SK-N-SH treated with all-trans-retinoic acid at 6 μM for 48 hours (cell line): ENCODE data around the gene ASTN2.

Source experiments
- CREB5 ChIP-seq: fragments of 250-450 bp; sonication (Bioruptor Pico); IDR thresholded peaks from 2 replicates; pipeline ENCODE4 v1.5.1; 2020; ENCODE audit warnings: low read depth, mild to moderate bottlenecking, moderate library complexity
- TOX ChIP-seq: fragments of 250-450 bp; sonication (Bioruptor Pico); IDR thresholded peaks from 2 replicates; pipeline ENCODE4 v1.8.0; 2021; ENCODE audit warnings: mild to moderate bottlenecking, moderate library complexity, borderline replicate concordance
- ZFP3 ChIP-seq: fragments of 250-450 bp; sonication (Bioruptor Pico); IDR thresholded peaks from 2 replicates; pipeline ENCODE4 v1.5.0; 2020; ENCODE audit warnings: mild to moderate bottlenecking, moderate library complexity
- ZFP30 ChIP-seq: fragments of 450-650 bp; formaldehyde crosslinking; IDR thresholded peaks from 2 replicates; pipeline ENCODE4 v1.5.0; 2022; ENCODE audit warnings: mild to moderate bottlenecking, moderate library complexity
- ZNF565 ChIP-seq: fragments of 450-650 bp; formaldehyde crosslinking; conservative IDR thresholded peaks from 2 replicates; pipeline ENCODE4 v1.5.0; 2020; ENCODE audit warnings: low read depth, mild to moderate bottlenecking, moderate library complexity
- TF ChIP-seq, protein P1 (sequence below): fragments of 250-450 bp; sonication (Bioruptor Pico); IDR thresholded peaks from 2 replicates; pipeline ENCODE4 v1.8.0; 2020; ENCODE audit warnings: mild to moderate bottlenecking, moderate library complexity, borderline replicate concordance

GRCh38 chr9:117103438-117104110 is 311.3 kb downstream of the ASTN2 start:
- TF ChIP-seq CREB5 (CRISPR knock-in tag) (no peak), ZNF565 (CRISPR knock-in tag) (no peak), TOX (CRISPR knock-in tag) (no peak), ZFP3 (CRISPR knock-in tag) (no peak), ZFP30 (CRISPR knock-in tag) (no peak)
- TF ChIP-seq, protein P1, sequence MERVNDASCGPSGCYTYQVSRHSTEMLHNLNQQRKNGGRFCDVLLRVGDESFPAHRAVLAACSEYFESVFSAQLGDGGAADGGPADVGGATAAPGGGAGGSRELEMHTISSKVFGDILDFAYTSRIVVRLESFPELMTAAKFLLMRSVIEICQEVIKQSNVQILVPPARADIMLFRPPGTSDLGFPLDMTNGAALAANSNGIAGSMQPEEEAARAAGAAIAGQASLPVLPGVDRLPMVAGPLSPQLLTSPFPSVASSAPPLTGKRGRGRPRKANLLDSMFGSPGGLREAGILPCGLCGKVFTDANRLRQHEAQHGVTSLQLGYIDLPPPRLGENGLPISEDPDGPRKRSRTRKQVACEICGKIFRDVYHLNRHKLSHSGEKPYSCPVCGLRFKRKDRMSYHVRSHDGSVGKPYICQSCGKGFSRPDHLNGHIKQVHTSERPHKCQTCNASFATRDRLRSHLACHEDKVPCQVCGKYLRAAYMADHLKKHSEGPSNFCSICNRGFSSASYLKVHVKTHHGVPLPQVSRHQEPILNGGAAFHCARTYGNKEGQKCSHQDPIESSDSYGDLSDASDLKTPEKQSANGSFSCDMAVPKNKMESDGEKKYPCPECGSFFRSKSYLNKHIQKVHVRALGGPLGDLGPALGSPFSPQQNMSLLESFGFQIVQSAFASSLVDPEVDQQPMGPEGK (CRISPR knock-in tag) = no peak
